ENCODE results near the gene FRS2.

- TF ChIP-seq CTCF (IDR thresholded peaks at IDR 0.05) (no peak), POLR2AphosphoS5 (IDR thresholded peaks at IDR 0.05) (no peak), POLR2A (IDR thresholded peaks at IDR 0.05) (no peak)
These were observed 49.7 kb downstream of the FRS2 start for GRCh38 chr12:69519871-69520270.
